AG09319 (cell line): ENCODE results near the gene RNF220.

Source experiments
- DNase-seq: peaks from one replicate; pipeline ENCODE4 v3.0.0-alpha.2; 2010; ENCODE audit warnings: low read depth; ENCODE audit errors: extremely low read depth
- TF ChIP-seq, protein P1 (sequence below): IDR thresholded peaks from 2 replicates; pipeline ENCODE4 v1.5.1; 2011; ENCODE audit warnings: low read depth, mild to moderate bottlenecking, inconsistent platforms, low read length, moderate library complexity

The RNF220 gene

DNA sequence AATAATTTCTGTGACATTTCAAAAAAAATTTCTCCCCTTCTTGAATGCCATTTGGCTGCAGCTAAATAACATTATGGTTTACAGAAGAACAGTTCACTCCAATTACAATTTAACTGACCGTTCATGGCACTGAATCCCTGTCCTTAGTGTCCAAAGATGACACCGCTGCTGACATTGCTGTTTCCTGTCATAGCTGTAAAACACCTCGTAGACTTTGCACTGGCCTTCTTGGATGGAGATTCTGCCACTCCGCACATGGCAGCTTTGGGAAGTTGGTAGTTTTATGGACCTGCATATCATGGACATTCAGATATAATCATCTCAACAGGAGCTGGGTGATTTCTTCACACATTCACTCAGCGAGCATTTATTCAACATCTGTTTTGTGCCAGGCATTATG, 274.4 kb downstream of the RNF220 start:
- TF ChIP-seq, protein P1, sequence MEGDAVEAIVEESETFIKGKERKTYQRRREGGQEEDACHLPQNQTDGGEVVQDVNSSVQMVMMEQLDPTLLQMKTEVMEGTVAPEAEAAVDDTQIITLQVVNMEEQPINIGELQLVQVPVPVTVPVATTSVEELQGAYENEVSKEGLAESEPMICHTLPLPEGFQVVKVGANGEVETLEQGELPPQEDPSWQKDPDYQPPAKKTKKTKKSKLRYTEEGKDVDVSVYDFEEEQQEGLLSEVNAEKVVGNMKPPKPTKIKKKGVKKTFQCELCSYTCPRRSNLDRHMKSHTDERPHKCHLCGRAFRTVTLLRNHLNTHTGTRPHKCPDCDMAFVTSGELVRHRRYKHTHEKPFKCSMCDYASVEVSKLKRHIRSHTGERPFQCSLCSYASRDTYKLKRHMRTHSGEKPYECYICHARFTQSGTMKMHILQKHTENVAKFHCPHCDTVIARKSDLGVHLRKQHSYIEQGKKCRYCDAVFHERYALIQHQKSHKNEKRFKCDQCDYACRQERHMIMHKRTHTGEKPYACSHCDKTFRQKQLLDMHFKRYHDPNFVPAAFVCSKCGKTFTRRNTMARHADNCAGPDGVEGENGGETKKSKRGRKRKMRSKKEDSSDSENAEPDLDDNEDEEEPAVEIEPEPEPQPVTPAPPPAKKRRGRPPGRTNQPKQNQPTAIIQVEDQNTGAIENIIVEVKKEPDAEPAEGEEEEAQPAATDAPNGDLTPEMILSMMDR = no peak
- no peak for DNase-seq

DNA sequence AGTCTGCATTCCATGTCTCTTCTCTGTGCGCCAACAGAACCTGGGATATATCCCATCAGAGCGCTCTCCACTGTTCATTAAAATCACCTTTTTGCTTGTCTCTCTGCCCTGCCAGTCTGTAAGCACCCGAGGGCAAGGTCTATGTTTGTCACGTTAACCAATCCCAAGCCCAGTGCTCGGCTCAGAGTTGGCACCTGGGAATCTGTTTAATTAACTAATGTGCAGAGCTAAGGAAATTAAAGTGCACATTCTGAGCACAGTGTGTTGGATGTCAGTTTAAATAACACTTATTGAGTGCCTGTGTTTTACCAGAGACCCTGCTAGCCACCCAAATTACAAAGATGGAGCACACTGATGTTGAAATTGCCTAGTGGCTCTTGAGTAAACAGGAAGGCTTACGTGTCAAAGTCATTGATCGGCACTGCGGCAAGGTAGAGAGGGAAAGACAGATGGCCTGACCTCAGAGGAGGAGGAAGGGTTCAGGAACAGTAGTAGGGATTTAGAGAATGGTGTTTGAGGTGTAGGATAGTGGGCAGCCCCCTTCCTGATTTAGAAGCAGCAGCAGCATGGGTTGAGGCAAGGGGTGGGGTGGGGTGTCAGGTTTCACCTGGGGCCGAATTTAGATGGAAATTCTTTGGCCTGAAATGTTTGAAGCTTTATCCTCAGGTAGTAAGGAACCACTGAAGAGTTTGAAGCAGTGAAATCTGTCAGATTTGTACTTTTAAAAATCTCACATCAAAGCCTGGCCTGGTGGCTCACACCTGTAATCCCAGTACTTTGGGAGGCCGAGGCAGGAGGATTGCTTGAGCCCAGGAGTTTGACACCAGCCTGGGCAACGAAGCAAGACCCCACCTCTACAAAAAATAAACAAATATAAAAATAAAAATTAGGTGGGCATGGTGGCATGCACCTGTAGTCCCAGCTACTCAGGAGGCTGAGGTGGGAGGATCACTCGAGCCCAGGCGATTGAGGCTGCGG, 277.1 kb downstream of the RNF220 start:
- TF ChIP-seq, protein P1 = no peak
- DNase-seq = no peak

DNA sequence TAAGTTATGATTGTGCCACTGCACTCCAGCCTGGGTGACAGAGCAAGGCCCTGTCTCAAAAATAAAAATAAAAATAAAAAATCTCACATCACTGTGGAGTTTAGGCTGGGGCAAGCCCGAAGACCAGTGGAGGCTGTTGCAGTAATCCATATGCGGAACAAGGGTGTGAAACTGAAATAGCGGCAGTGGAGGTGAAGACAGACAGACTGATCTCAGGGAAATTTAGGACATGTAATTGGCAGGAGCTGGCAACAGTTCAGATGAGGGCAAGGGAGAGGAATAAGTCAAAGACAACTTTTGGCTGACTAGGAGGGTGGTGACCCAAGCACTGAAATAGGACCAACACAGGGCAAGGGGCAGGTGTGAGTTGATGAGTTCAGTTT, 277.8 kb downstream of the RNF220 start:
- TF ChIP-seq, protein P1 = no peak
- no peak for DNase-seq

DNA sequence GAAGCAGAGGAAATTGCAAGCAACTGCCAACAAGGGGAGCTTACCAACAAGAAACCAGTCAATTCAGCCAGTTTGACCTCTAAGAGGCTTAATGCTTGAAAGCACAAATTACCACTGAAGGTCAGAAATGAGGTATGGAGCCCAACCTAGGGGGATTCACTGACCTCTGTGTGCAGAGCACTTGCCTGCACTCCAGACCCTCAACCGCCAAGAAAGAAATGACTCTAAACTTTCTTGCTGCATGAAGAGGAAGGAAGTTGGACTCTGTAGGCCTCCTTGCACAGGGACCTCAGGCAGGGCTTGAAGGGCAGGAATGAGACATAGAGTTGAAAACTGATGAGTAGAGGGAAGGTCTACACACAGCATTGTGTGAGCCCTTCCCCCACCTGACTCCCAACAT, 279.5 kb downstream of the RNF220 start:
- TF ChIP-seq, protein P1 = no peak
- DNase-seq = no peak

DNA sequence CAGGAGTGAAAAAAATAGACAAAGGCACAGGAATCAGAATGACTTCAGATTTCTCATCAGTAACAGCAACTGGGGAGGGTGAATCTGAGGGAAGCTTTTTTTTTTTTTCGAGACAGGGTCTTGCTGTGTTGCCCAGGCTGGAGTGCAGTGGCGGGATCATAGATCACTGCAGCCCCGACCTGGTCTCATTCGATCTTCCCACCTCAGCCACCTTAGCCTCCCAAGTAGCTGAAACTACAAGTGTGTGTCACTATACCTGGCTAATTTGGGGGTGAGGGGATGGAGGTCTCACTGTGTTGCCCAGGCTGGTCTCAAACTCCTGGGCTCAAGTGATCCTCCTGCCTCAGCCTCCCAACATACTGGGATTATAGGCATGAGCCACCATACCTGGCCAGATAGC, 280.2 kb downstream of the RNF220 start:
- TF ChIP-seq, protein P1 = no peak
- DNase-seq = no peak

DNA sequence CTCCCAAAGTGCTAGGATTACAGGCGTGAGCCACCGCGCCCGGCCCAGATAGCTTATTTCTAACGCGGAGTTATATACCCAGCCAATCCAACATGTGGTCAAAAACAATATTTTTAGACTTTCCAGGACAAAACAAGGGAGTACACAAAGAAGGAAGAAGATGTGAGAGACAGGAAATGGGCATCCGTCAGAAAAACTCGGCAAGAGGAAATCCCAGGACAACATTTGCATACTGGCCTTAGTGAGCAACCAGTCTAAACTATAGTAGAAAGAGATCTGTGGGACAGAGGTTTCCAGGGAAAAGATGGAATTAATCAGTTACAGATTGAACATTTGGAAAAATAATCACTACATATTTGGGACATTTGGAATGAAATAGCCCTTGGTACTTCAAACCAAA, 280.8 kb downstream of the RNF220 start:
- no peak for DNase-seq
- TF ChIP-seq, protein P1 = no peak

DNA sequence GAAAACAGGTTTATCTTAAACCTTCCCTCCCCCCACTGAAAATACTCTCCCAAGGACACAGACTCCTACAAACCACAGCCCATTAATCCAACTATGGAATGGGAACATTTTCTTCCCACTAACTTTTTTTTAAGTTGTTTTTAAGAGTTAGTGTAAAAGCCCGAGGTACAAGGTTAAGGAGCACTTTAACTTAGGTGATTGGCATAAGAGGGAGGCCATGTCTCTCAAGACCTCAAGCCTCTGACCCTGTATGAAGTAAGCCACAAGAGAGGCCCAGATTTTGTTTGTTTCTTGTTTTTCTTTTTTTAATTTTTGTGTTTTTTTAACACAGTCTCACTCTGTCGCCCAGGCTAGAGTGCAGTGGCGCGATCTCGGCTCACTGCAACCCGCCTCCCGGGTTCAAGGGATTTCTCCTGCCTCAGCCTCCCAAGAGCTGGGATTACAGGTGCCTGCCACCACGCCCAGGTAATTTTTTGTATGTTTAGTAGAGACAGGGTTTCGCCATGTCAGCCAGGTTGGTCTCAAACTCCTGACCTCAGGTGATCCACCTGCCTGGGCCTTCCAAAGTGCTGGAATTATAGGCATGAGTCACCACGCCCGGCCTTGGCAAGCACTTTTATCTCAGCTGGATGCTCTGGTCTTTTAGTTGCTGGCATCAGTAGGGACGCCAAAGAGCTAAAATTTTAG, 283.8 kb downstream of the RNF220 start:
- no peak for DNase-seq
- TF ChIP-seq, protein P1 = no peak
